Measurements from ENCODE around the gene CD180.

DNA sequence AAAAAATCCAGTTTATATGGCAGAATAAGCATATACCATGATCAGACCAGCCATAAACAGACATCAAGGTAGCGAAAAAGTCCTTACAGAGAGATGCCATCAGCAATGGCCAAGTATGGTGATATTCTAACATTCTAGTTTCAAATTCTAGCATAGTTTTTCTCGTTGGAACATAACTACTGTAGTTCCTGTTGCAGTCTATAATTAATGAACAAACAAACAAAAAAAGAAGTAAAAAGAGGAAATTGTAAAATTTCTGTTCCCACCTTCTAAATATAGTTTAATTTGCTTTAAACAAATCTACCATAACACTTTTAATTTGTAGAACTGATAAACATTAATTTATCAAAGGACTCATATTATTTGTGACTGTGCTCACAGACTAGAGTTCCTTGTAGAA is 9.9 kb upstream of the CD180 start:
- TF ChIP-seq CTCF (IDR thresholded peaks at IDR 0.05) (no peak), POLR2A (IDR thresholded peaks at IDR 0.05) (no peak)
